Kidney epithelial cell (primary cell): ENCODE data around the gene CLIC1. TPM values are rescaled to one million over a fixed set of nuclear protein-coding genes. Genes with fewer than 3 reads are reported as not detected.
A peak's percentile ranks its signal among the peaks of the same experiment; 100 is the strongest.

Source experiments
- DNase-seq: peaks from one replicate; pipeline ENCODE4 v3.0.0-alpha.2; 2010; ENCODE audit warnings: low read depth
- H3K27me3 ChIP-seq: 2 replicates; pipeline ENCODE4 v1.6.0; 2011; ENCODE audit warnings: low read length; ENCODE audit not compliant: control insufficient read depth, insufficient read depth
- H3K36me3 ChIP-seq: 2 replicates; pipeline ENCODE4 v1.5.1; 2011; ENCODE audit warnings: low read length; ENCODE audit not compliant: control insufficient read depth, insufficient read depth
- H3K4me3 ChIP-seq: 2 replicates; pipeline ENCODE4 v1.5.1; 2011; ENCODE audit warnings: low read depth, mild to moderate bottlenecking, control low read depth, low read length
- total RNA-seq: library from RNA; depleted of rRNA; stranded (reverse); fragments of >200 nt; gene quantifications from 2 replicates; pipeline ENCODE4 v1.2.3, GENCODE V29; 2015
- TF ChIP-seq, protein P1 (sequence below): IDR thresholded peaks from 2 replicates; pipeline ENCODE4 v1.5.1; 2011; ENCODE audit warnings: mild to moderate bottlenecking, moderate library complexity, low read length, control low read depth, inconsistent platforms; ENCODE audit not compliant: insufficient read depth, poor library complexity, severe bottlenecking

Gene CLIC1
- total RNA-seq, 1 donor from 2014 or later, result 494 TPM

DNA sequence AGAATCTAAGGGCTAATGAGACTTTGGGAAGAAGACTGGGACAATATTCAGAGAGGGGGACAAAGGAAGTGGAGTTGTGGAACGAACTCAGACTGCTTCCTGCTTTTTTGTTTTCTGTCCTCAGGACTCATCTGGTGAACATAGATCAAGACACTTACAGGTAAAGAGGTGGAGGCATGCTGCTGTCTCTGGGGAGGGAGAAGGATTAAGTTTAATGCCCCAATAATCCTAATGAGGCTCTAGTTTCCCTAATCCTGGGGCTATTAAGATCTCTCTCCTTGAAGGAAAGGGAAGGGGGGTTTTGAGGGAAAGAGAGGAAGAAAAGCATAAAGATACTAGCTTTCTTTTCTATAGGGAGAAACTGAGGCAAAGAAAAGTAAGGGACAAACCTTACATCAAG lies 8.1 kb upstream of the CLIC1 start:
- no peak overlapping the region for H3K4me3 ChIP-seq
- H3K27me3 ChIP-seq, result no peaks in the 10 kb centered on the region
- TF ChIP-seq, protein P1, sequence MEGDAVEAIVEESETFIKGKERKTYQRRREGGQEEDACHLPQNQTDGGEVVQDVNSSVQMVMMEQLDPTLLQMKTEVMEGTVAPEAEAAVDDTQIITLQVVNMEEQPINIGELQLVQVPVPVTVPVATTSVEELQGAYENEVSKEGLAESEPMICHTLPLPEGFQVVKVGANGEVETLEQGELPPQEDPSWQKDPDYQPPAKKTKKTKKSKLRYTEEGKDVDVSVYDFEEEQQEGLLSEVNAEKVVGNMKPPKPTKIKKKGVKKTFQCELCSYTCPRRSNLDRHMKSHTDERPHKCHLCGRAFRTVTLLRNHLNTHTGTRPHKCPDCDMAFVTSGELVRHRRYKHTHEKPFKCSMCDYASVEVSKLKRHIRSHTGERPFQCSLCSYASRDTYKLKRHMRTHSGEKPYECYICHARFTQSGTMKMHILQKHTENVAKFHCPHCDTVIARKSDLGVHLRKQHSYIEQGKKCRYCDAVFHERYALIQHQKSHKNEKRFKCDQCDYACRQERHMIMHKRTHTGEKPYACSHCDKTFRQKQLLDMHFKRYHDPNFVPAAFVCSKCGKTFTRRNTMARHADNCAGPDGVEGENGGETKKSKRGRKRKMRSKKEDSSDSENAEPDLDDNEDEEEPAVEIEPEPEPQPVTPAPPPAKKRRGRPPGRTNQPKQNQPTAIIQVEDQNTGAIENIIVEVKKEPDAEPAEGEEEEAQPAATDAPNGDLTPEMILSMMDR, result no peak
- H3K36me3 ChIP-seq, result peaks cover 2% of the 10 kb centered on the region
- DNase-seq, result no peak

DNA sequence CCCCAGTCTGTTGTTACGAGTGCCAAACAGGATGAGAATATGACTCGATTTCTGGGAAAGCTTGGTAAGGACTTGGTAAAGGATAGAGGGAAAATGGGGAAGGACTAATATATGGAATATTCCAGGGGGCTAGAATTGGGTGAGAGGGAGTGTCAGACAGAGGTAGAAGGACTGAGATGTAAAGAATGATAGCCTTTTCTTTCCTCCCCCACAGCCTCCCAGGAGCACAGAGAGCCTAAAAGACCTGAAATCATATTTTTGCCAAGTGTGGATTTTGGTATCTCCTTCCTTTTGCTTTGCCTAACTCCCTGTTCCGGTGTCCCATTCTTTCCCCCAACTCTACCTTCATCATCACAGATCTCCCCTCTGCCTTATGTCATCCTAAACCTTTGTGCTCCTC lies 6.6 kb upstream of the CLIC1 start:
- Histone ChIP-seq H3K36me3 (peaks cover 2% of the 10 kb centered on the region), H3K27me3 (no peaks in the 10 kb centered on the region), H3K4me3 (no peak overlapping the region)
- DNase-seq, result no peak
- TF ChIP-seq, protein P1, result no peak

DNA sequence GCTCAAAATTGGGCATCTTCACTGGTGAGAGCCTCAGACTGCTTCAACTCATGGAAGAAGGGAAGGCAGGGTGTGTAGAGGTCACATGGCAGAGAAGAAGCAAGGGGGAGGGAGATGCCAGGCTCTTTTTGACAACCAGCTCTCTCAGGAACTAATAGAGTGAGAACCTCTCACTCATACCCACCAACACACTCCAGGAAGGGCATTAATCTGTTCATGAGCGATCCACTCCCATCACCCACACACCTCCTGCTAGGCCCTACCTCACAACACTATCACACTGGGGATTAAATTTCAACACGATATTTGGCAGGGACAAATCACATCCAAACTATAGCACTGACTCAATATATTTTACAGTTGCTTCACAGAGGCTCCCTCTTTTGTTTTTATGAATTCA lies 5.5 kb upstream of the CLIC1 start:
- H3K27me3 ChIP-seq, result no peaks in the 10 kb centered on the region
- no peak overlapping the region for H3K4me3 ChIP-seq
- DNase-seq, result no peak
- TF ChIP-seq, protein P1, result no peak
- peaks cover 2% of the 10 kb centered on the region for H3K36me3 ChIP-seq

DNA sequence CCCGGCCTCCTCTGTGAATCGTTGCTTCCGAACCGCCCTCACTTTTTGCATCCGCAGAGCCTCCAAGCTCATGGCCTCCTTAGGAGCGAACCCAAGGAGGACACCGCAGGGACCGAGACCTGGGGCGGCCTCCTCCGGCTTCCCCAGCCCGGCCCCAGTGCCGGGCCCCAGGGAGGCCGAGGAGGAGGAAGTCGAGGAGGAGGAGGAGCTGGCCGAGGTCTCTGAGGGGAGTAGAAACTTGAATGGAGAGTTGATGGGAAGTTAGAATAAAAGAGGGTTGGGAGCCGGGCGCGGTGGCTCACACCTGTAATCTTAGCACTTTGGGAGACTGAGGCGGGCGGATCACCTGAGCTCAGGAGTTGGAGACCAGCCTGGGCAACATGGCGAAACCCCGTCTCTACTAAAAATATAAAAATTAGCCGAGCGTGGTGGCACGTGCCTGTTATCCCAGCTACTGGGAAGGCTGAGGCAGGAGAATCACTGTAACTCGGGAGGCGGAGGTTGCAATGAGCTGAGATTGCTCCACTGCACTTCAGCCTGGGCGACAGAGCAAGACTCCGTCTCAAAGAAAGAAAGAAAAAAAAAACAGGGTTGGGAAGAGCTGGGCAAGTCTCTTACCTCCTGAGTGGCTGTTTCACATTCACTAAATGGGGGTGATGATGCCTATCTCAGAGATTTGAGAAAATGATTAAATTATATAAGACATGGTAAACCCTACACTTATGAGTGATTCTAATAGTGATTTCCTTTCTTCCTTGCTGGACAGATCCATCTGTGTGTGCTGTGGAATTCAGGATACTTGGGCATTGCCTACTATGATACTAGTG lies 4.3 kb upstream of the CLIC1 start:
- Histone ChIP-seq H3K27me3 (no peaks in the 10 kb centered on the region), H3K4me3 (peak overlapping the region; percentile 50), H3K36me3 (peaks cover 2% of the 10 kb centered on the region)
- TF ChIP-seq, protein P1, result no peak
- no peak for DNase-seq

DNA sequence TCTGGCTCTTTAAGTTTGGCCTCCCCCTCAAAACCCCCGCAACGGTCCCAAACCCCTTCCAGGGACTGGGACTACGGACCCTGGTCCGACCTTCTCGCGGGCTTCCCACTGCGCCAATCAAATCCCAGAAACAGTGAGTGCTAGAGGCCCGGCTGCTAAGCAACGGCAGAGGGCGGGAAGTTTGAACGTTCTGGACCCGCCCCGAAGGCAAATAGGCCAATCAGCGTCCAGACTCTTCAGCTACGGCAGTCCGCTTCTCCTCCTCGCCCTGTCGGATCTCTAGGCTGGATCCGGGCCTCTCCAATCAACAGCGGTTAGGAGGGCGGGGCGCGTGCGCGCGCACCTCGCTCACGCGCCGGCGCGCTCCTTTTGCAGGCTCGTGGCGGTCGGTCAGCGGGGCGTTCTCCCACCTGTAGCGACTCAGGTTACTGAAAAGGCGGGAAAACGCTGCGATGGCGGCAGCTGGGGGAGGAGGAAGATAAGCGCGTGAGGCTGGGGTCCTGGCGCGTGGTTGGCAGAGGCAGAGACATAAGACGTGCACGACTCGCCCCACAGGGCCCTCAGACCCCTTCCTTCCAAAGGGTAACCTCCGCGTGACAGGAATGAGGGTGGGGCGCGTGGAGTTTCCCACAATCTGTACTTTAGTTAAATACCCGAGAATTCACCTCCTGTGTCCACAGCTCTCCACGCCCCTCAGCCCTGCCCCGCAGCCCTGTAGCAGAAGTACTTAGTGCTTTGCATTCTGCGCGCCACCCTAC lies 3.5 kb upstream of the CLIC1 start, which contains the start of gene MSH5:
Gene MSH5 (plus strand): TSS at position 367 of the 758 bp plus-strand sequence. CDS start 462 bp downstream, outside the sequence.
- peak; percentile 98 for DNase-seq
- Histone ChIP-seq H3K36me3 (peaks cover 2% of the 10 kb centered on the region), H3K4me3 (peak within 1 kb of the TSS; percentile 50), H3K27me3 (no peaks in the 10 kb centered on the region)
- TF ChIP-seq, protein P1, result no peak
